ENCODE data around the gene PXK. TPM values are rescaled to one million over a fixed set of nuclear protein-coding genes. Genes with fewer than 3 reads are reported as not detected.
"Not testable (repeated sequence)": the region's sequence is repeated elsewhere in the genome, so short reads cannot be mapped to it uniquely, and the experiment has no call there.

PXK gene
- total RNA-seq, 1 donor from 2014 or later: 5.4 TPM

GRCh38 chr3:58433400-58434167 lies 100.9 kb downstream of the PXK start, which contains the start of gene PDHB:
Gene PDHB (minus strand): TSS chr3:58433832. CDS start chr3:58433809, 23 bp downstream.
- Mint-ChIP-seq H3K4me1 (peaks cover 28% of the 10 kb centered on the region), H3K9me3 (no peaks in the 10 kb centered on the region), H3K36me3 (ENCODE audit: low read depth) (peaks cover 5% of the 10 kb centered on the region), H3K27ac (ENCODE audit: unreplicated experiment) (peak within 1 kb of the TSS; percentile 99), H3K27me3 (ENCODE audit: low read depth) (peaks cover 4% of the 10 kb centered on the region), H3K4me3 (peak within 1 kb of the TSS; percentile 96)
- peak; percentile 82 for DNase-seq (ENCODE audit: low read depth, low spot score)
- no peak for TF ChIP-seq CTCF (conservative IDR thresholded peaks at IDR 0.05)

GRCh38 chr3:58434168-58434504 lies 101.4 kb downstream of the PXK start:
- Mint-ChIP-seq H3K9me3 (peaks cover 3% of the 10 kb centered on the region), H3K27ac (ENCODE audit: unreplicated experiment) (no peak overlapping the region), H3K4me3 (peak overlapping the region; percentile 72), H3K36me3 (ENCODE audit: low read depth) (peaks cover 5% of the 10 kb centered on the region), H3K4me1 (peaks cover 28% of the 10 kb centered on the region), H3K27me3 (ENCODE audit: low read depth) (peaks cover 4% of the 10 kb centered on the region)
- no peak for TF ChIP-seq CTCF (conservative IDR thresholded peaks at IDR 0.05)
- no peak for DNase-seq (ENCODE audit: low read depth, low spot score)

GRCh38 chr3:58434511-58434910 lies 101.8 kb downstream of the PXK start:
- H3K4me1 Mint-ChIP-seq: peaks cover 28% of the 10 kb centered on the region
- H3K27me3 Mint-ChIP-seq (ENCODE audit: low read depth): peaks cover 4% of the 10 kb centered on the region
- H3K9me3 Mint-ChIP-seq: peaks cover 3% of the 10 kb centered on the region
- no peak for TF ChIP-seq CTCF (conservative IDR thresholded peaks at IDR 0.05)
- DNase-seq (ENCODE audit: low read depth, low spot score): no peak
- H3K27ac Mint-ChIP-seq (ENCODE audit: unreplicated experiment): no peak overlapping the region
- peak overlapping the region; percentile 72 for H3K4me3 Mint-ChIP-seq
- peaks cover 5% of the 10 kb centered on the region for H3K36me3 Mint-ChIP-seq (ENCODE audit: low read depth)

GRCh38 chr3:58434990-58435389 lies 102.3 kb downstream of the PXK start:
- Mint-ChIP-seq H3K27me3 (ENCODE audit: low read depth) (peaks cover 4% of the 10 kb centered on the region), H3K4me1 (peaks cover 28% of the 10 kb centered on the region), H3K4me3 (peak overlapping the region; percentile 72), H3K27ac (ENCODE audit: unreplicated experiment) (no peak overlapping the region), H3K9me3 (peaks cover 3% of the 10 kb centered on the region), H3K36me3 (ENCODE audit: low read depth) (peaks cover 5% of the 10 kb centered on the region)
- TF ChIP-seq CTCF (conservative IDR thresholded peaks at IDR 0.05): no peak
- no peak for DNase-seq (ENCODE audit: low read depth, low spot score)

GRCh38 chr3:58437276-58437675 lies 104.6 kb downstream of the PXK start:
- H3K36me3 Mint-ChIP-seq (ENCODE audit: low read depth); H3K4me3 Mint-ChIP-seq; DNase-seq (ENCODE audit: low read depth, low spot score); H3K9me3 Mint-ChIP-seq; H3K27ac Mint-ChIP-seq (ENCODE audit: unreplicated experiment); H3K27me3 Mint-ChIP-seq (ENCODE audit: low read depth): not testable (repeated sequence)
- H3K4me1 Mint-ChIP-seq: peaks cover 21% of the 10 kb centered on the region

- not testable (repeated sequence) for H3K9me3 Mint-ChIP-seq; H3K36me3 Mint-ChIP-seq (ENCODE audit: low read depth); H3K27ac Mint-ChIP-seq (ENCODE audit: unreplicated experiment); H3K4me1 Mint-ChIP-seq; H3K4me3 Mint-ChIP-seq; DNase-seq (ENCODE audit: low read depth, low spot score); H3K27me3 Mint-ChIP-seq (ENCODE audit: low read depth)
Observed at GRCh38 chr3:58440996-58441355, 108.3 kb downstream of the PXK start.
